Activated CD4-positive, alpha-beta T cell treated with anti-CD3 and anti-CD28 coated beads for 36 hours (primary cell): ENCODE results near the gene NCAPG2. TPM values are rescaled to one million over a fixed set of nuclear protein-coding genes. Genes with fewer than 3 reads are reported as not detected.

Experiments
- ATAC-seq: fragments of 200-7000 bp; cut with Tn5 transposase; one replicate; pipeline ENCODE4 v1.10.0; 2021; ENCODE audit warnings: mild to moderate bottlenecking, moderate library complexity
- CTCF ChIA-PET: fragments of 350-600 bp; sonication (Branson Sonifier 250); formaldehyde crosslinking; loops from one replicate; lab custom pipeline; 2021; ENCODE audit warnings: antibody characterized with exemption; lab: Charles Lee
- POLR2A ChIA-PET: fragments of 350-600 bp; sonication (Branson Sonifier 250); formaldehyde crosslinking; loops from one replicate; lab custom pipeline; 2021; ENCODE audit warnings: antibody characterized with exemption, inconsistent platforms; lab: Charles Lee
- DNase-seq: peaks from one replicate; pipeline ENCODE4 v3.0.0-alpha.2; 2020
- H3K27ac Mint-ChIP-seq: one replicate; pipeline ENCODE4 v1.8.0; 2021; ENCODE audit warnings: mixed read lengths
- H3K27me3 Mint-ChIP-seq: one replicate; pipeline ENCODE4 v1.8.0; 2021; ENCODE audit warnings: mixed read lengths
- H3K36me3 Mint-ChIP-seq: one replicate; pipeline ENCODE4 v1.8.0; 2021; ENCODE audit warnings: low read depth, mixed read lengths
- H3K4me1 Mint-ChIP-seq: one replicate; pipeline ENCODE4 v1.8.0; 2021; ENCODE audit warnings: mixed read lengths
- H3K4me3 Mint-ChIP-seq: one replicate; pipeline ENCODE4 v1.8.0; 2021; ENCODE audit warnings: mild to moderate bottlenecking, moderate library complexity, mixed read lengths
- H3K9me3 Mint-ChIP-seq: one replicate; pipeline ENCODE4 v1.8.0; 2021; ENCODE audit warnings: low read depth, mixed read lengths
- intact Hi-C, 2 experiments: fragments of 100-400 bp; cut with DNase I in 1 of 2; cut with micrococcal nuclease in 1 of 2; formaldehyde crosslinking; loops; one replicate each; pipeline versions ENCODE4 v1.14.2 to v1.15.1; 2022 to 2024; cut with DNase I, micrococcal nuclease
- total RNA-seq, 2 experiments: library from RNA; stranded (reverse); gene quantifications; one replicate each; pipeline ENCODE4 v1.2.3, GENCODE V29; 2021

Gene NCAPG2, protein sequence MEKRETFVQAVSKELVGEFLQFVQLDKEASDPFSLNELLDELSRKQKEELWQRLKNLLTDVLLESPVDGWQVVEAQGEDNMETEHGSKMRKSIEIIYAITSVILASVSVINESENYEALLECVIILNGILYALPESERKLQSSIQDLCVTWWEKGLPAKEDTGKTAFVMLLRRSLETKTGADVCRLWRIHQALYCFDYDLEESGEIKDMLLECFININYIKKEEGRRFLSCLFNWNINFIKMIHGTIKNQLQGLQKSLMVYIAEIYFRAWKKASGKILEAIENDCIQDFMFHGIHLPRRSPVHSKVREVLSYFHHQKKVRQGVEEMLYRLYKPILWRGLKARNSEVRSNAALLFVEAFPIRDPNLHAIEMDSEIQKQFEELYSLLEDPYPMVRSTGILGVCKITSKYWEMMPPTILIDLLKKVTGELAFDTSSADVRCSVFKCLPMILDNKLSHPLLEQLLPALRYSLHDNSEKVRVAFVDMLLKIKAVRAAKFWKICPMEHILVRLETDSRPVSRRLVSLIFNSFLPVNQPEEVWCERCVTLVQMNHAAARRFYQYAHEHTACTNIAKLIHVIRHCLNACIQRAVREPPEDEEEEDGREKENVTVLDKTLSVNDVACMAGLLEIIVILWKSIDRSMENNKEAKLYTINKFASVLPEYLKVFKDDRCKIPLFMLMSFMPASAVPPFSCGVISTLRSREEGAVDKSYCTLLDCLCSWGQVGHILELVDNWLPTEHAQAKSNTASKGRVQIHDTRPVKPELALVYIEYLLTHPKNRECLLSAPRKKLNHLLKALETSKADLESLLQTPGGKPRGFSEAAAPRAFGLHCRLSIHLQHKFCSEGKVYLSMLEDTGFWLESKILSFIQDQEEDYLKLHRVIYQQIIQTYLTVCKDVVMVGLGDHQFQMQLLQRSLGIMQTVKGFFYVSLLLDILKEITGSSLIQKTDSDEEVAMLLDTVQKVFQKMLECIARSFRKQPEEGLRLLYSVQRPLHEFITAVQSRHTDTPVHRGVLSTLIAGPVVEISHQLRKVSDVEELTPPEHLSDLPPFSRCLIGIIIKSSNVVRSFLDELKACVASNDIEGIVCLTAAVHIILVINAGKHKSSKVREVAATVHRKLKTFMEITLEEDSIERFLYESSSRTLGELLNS
- total RNA-seq, result 100 to 1,000 TPM in 1 of 2 experiments, 10 to 100 TPM in 1; 85.4 to 127 TPM

DNA sequence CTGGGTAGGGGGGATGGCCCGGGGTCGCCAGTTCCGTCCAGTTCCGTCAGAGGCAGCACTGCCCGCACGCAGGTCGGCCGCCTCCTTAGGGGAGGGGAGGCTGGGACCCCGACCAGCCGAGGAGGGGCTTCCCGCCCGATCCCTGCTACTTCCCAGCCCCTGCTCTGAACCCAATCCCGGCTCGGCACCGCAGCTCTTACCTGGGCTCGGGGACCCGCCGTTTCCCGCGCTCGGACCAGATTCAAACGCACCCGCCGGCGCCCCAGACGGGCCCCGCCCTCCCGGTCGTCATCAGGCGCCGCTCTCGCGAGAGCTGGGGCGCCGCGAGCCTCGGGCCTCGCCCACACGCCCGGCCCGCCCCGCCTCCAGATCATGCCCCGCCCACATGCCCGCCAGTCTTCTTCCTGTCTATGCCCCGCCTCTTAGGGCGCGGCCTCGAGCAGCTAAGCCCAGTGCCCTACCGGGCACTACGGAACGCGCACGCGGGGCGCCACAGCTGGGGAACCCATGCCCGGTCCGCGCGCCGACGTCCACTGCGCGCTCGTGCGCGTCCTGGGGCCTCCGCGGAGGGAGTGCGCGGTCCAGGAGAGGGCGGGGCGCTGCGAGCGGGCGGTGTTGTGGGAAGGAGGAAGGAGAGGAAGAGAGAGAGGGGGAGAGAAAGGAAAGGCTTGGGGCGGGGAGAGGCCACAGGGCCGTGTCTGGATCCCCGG is at the start of gene NCAPG2:
Gene NCAPG2, minus strand, starts transcription at position 281 of the 710 bp plus-strand sequence. CDS start 2,905 bp downstream, outside the sequence.
- ATAC-seq, result peak; percentile 98
- Mint-ChIP-seq H3K9me3 (no peaks in the 10 kb centered on the region), H3K27me3 (no peaks in the 10 kb centered on the region), H3K36me3 (peaks cover 32% of the 10 kb centered on the region), H3K4me3 (peak within 1 kb of the TSS; percentile 85), H3K4me1 (peaks cover 44% of the 10 kb centered on the region), H3K27ac (peak within 1 kb of the TSS; percentile 81)
- peak; percentile 99 for DNase-seq
- POLR2A ChIA-PET, result interaction anchor here (0.9 to 2.1 kb wide), 4 partner anchors 48 to 272 kb away, joined by 4 to 12 read pairs (median 5); partner anchors contain the start of gene ESYT2
- intact Hi-C loops, result loop anchor here (1.0 to 10.0 kb wide), 8 partner anchors 48 to 1570 kb away; partner anchors contain the start of genes DYNC2I1 (in 2 of the 2), ESYT2 (in 2 of the 2), PTPRN2 (in 1 of the 2) and UBE3C (in 1 of the 2)
- CTCF ChIA-PET, result interaction anchor here (0.9 kb wide), 2 partner anchors 15 to 26 kb away, joined by 3 read pairs; no protein-coding TSS in a partner anchor

DNA sequence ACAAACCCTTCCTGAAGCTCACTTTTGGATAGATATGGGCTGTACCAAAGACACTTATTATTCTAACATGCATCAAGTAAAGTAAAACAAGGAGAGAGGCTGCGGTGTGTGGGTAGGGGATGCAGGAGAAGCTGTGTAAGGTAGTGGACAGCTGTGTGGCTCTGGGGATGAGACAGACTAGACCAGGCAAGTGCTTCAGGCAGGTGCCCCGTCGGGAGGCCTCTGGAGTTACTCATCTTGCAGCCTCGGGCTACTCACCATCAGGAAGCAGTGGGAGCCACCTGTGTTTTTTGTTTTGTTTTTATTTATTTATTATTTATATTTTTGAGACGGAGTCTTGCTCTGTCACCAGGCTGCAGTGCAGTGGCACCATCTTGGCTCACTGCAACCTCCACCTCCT is 49.3 kb upstream of the NCAPG2 start:
- CTCF ChIA-PET, result no interaction called here
- DNase-seq (no peak), ATAC-seq (no peak)
- intact Hi-C loops, result no loop called here
- Mint-ChIP-seq H3K4me3 (no peak overlapping the region), H3K27ac (peak overlapping the region; percentile 0), H3K36me3 (peaks cover 34% of the 10 kb centered on the region), H3K9me3 (no peaks in the 10 kb centered on the region), H3K4me1 (peaks cover 7% of the 10 kb centered on the region), H3K27me3 (no peaks in the 10 kb centered on the region)
- POLR2A ChIA-PET, result interaction anchor here (1.1 kb wide), 1 partner anchor 110 kb away, joined by 3 read pairs; no protein-coding TSS in a partner anchor

DNA sequence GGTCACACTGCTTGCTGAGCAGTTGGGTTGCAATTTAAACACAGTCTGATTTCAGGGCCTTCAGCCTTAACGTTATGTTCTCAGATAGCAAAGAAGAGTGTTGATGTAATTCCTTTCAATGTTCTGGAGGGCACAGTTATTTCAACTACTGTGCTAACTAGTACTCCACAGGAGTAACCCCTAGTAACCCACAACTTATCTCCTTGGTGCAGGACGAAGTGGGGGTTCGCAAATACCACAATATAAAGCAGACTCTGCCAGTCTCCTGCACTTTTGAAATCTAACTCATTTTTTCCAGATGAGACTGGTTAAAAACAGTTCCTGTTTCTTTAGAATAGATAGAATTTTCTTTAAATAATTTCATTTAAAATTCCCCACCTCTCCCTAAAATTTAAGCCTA is 47.1 kb upstream of the NCAPG2 start:
- Mint-ChIP-seq H3K4me1 (peaks cover 2% of the 10 kb centered on the region), H3K27me3 (no peaks in the 10 kb centered on the region), H3K9me3 (no peaks in the 10 kb centered on the region), H3K27ac (no peak overlapping the region), H3K4me3 (no peak overlapping the region), H3K36me3 (peaks cover 27% of the 10 kb centered on the region)
- ChIA-PET POLR2A (no interaction called here), CTCF (no interaction called here)
- DNase-seq (no peak), ATAC-seq (no peak)
- intact Hi-C loops, result no loop called here

DNA sequence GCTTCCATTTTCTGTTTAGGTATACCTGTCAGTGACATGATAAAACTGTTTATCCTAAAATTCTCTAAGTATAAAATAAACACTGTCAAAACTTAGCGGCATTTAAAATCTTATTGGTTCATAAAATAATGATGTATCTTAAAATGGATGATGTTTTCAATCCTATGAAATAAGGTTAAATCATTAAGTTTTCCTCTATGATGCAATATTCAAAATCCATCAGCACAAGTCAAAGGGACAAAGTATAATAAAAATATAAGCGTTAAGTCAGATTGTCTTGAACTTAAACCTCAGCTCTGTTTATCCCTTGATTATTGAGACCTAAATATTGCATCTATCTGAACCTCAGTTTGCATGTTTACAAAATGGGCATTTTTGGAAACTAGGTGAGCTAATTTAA is 46.6 kb upstream of the NCAPG2 start:
- intact Hi-C loops, result no loop called here
- ChIA-PET CTCF (interaction anchor here (0.6 kb wide), 1 partner anchor 20 kb away, joined by 5 read pairs; no protein-coding TSS in a partner anchor), POLR2A (no interaction called here)
- Mint-ChIP-seq H3K27me3 (no peaks in the 10 kb centered on the region), H3K27ac (no peak overlapping the region), H3K36me3 (peaks cover 27% of the 10 kb centered on the region), H3K4me1 (peaks cover 2% of the 10 kb centered on the region), H3K4me3 (no peak overlapping the region), H3K9me3 (no peaks in the 10 kb centered on the region)
- ATAC-seq (no peak), DNase-seq (no peak)

DNA sequence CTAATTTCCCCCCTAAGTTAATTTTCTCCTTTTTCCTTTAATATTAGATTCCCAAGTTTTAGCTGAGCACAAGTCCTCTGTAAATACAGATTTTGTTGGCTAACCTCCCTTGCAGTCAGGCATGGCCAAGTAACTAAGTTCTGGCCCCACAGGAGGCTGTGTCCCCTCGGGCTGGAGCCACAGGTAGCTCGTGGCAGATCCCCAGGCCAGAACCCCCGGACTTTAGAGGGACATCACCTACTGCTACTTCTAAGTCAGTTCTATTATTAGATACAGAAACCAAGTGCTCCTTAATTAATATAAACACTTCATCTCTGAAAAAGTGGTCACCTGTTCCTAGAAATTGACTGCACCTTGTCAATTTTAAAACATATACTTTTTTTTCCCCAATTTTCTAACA is 46.1 kb upstream of the NCAPG2 start:
- Mint-ChIP-seq H3K4me1 (peaks cover 2% of the 10 kb centered on the region), H3K27me3 (no peaks in the 10 kb centered on the region), H3K36me3 (peaks cover 30% of the 10 kb centered on the region), H3K27ac (no peak overlapping the region), H3K9me3 (no peaks in the 10 kb centered on the region), H3K4me3 (no peak overlapping the region)
- POLR2A ChIA-PET, result no interaction called here
- intact Hi-C loops, result no loop called here
- DNase-seq (no peak), ATAC-seq (no peak)
- CTCF ChIA-PET, result interaction anchor here (0.7 to 1.1 kb wide), 2 partner anchors 36 to 1613 kb away, joined by 3 read pairs; no protein-coding TSS in a partner anchor

DNA sequence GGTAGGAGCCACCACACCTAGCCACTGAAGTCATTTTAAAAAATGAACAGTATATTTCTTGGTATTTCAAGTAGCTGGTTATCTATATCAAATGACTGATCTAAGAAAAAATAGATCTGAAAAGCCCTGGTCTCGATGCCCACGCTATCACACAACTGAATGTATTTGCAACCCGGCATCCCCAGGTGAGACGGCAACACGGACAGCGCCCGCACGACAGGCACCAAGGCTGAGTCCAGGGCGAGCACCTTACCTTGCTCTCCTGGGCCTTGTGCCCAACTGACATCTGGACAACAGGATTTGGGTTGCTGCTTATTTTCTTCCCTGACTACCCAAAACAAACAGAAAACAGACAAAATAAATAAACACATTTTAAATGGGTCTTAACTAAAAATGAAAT is 44.8 kb upstream of the NCAPG2 start:
- no peak overlapping the region for H3K4me3 Mint-ChIP-seq
- DNase-seq (no peak), ATAC-seq (no peak)
- peaks cover 27% of the 10 kb centered on the region for H3K36me3 Mint-ChIP-seq
- H3K27me3 Mint-ChIP-seq, result no peaks in the 10 kb centered on the region
- H3K27ac Mint-ChIP-seq, result no peak overlapping the region
- intact Hi-C loops, result no loop called here
- H3K9me3 Mint-ChIP-seq, result no peaks in the 10 kb centered on the region
- POLR2A ChIA-PET, result no interaction called here
- H3K4me1 Mint-ChIP-seq, result peaks cover 2% of the 10 kb centered on the region
- CTCF ChIA-PET, result interaction anchor here (0.9 kb wide), 1 partner anchor 18 kb away, joined by 3 read pairs; no protein-coding TSS in a partner anchor

DNA sequence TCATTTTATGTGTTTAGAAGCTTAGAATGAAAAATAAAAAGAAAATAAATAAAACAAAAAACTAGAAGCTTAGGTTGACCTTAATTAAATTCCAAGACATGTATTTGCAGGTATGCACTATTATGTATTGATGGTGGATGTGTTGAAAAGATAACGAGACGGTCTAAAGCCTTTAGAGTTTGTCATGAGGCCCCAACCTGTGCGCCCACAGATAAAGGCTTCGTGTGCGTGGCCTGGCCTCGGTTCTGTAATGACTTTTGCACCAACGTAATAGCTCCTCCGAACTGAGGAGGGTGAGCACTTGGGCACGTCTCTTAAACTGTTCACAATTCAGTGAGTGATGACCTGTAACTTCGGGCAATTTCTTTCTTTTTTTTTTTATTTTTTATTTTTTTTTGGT is 43.7 kb upstream of the NCAPG2 start:
- intact Hi-C loops, result no loop called here
- Mint-ChIP-seq H3K9me3 (no peaks in the 10 kb centered on the region), H3K4me1 (peaks cover 2% of the 10 kb centered on the region), H3K4me3 (no peak overlapping the region), H3K27me3 (no peaks in the 10 kb centered on the region), H3K36me3 (peaks cover 22% of the 10 kb centered on the region), H3K27ac (no peak overlapping the region)
- CTCF ChIA-PET, result no interaction called here
- ATAC-seq (no peak), DNase-seq (no peak)
- POLR2A ChIA-PET, result no interaction called here

DNA sequence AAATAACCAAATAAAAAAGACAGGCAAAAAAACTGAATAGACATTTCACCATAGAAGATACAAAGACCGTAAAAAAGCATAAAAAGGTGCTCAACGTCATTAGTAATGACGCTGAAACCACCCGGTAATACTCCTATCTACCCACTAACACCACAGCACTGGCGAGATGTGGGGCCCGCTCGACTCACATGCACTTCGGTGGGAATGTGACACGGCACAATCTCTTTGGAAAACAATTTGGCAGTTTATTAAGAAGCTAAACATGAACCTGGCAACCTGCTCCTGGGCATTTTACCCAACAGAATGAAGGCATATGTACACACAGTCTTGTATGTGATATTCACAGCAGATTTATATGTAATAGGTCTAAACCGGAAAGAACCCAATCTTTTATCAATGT is 42.8 kb upstream of the NCAPG2 start:
- no peak overlapping the region for H3K4me3 Mint-ChIP-seq
- DNase-seq (no peak), ATAC-seq (peak; percentile 23)
- no peaks in the 10 kb centered on the region for H3K9me3 Mint-ChIP-seq
- no peaks in the 10 kb centered on the region for H3K27me3 Mint-ChIP-seq
- ChIA-PET CTCF (no interaction called here), POLR2A (no interaction called here)
- no peak overlapping the region for H3K27ac Mint-ChIP-seq
- peaks cover 2% of the 10 kb centered on the region for H3K4me1 Mint-ChIP-seq
- intact Hi-C loops, result no loop called here
- peaks cover 29% of the 10 kb centered on the region for H3K36me3 Mint-ChIP-seq

DNA sequence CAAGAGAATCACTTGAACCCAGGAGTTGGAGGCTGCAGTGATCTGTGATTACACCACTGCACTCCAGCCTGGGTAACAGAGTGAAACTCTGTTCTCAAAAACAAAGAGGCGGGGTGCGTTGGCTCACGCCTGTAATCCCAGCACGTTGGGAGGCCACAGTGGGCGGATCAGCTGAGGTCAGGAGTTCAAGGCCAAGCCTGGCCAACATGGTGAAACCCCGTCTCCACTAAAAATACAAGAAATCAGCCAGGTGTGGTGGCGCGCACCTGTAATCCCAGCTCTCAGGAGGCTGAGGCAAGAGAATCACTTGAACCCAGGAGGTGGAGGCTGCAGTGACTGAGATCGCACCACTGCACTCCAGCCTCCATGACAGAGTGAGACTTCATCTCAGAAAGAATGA is 42.4 kb upstream of the NCAPG2 start:
- ATAC-seq (no peak), DNase-seq (no peak)
- peaks cover 2% of the 10 kb centered on the region for H3K4me1 Mint-ChIP-seq
- H3K27me3 Mint-ChIP-seq, result no peaks in the 10 kb centered on the region
- ChIA-PET POLR2A (no interaction called here), CTCF (no interaction called here)
- H3K27ac Mint-ChIP-seq, result no peak overlapping the region
- H3K36me3 Mint-ChIP-seq, result peaks cover 31% of the 10 kb centered on the region
- H3K9me3 Mint-ChIP-seq, result no peaks in the 10 kb centered on the region
- H3K4me3 Mint-ChIP-seq, result no peak overlapping the region
- intact Hi-C loops, result no loop called here

DNA sequence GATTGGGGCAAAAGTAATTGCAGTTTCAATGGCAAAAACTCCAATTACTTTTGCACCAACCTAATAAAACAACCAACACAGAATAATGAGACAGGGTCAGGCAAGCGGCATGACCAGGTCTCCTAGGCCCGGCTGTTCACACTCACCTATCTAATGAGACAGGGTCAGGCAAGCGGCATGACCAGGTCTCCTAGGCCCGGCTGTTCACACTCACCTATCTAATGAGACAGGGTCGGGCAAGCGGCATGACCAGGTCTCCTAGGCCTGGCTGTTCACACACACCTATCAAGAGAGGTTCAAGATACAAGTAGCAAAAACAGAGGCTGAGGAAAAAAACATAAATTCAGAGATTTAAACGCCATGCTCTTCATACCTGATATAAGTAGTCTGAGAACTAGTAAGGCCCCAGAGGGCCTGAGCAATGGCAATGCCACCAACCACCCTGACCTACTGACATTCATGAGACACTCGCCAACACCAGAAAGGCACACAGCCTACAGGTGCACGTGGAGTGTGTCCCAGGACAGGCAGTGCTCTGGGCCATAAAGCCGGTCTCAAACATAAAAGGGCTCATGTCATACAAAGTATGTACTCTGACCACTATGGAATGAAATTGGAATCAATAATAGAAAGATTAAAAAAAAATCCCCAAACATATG is 40.6 kb upstream of the NCAPG2 start:
- peaks cover 8% of the 10 kb centered on the region for H3K4me1 Mint-ChIP-seq
- POLR2A ChIA-PET, result interaction anchor here (0.7 kb wide), 1 partner anchor 39 kb away, joined by 3 read pairs; no protein-coding TSS in a partner anchor
- DNase-seq (no peak), ATAC-seq (no peak)
- no peaks in the 10 kb centered on the region for H3K27me3 Mint-ChIP-seq
- intact Hi-C loops, result no loop called here
- H3K4me3 Mint-ChIP-seq, result no peak overlapping the region
- no peaks in the 10 kb centered on the region for H3K9me3 Mint-ChIP-seq
- peaks cover 45% of the 10 kb centered on the region for H3K36me3 Mint-ChIP-seq
- CTCF ChIA-PET, result interaction anchor here (1.2 kb wide), 1 partner anchor 91 kb away, joined by 3 read pairs; no protein-coding TSS in a partner anchor
- no peak overlapping the region for H3K27ac Mint-ChIP-seq
